RPMI7951 (cell line): Measurements from ENCODE around the gene CTCFL. TPM values are rescaled to one million over a fixed set of nuclear protein-coding genes. Genes with fewer than 3 reads are reported as not detected.
"Not testable (repeated sequence)": the region's sequence is repeated elsewhere in the genome, so short reads cannot be mapped to it uniquely, and the experiment has no call there.

ENCODE experiments used
- DNase-seq: peaks from one replicate; pipeline ENCODE4 v3.0.0-alpha.2; 2012; ENCODE audit warnings: low read depth
- total RNA-seq: library from RNA; depleted of rRNA; stranded (reverse); fragments of >200 nt; shearing (Covaris generic); gene quantifications from 2 replicates; pipeline ENCODE4 v1.2.3, GENCODE V29; 2014

Gene CTCFL
- total RNA-seq, 1 experiment from 2014 or later: not detected

GRCh38 chr20:57508831-57509230 lies 16.1 kb downstream of the CTCFL start:
- no peak for DNase-seq

GRCh38 chr20:57508381-57508780 lies 16.6 kb downstream of the CTCFL start:
- no peak for DNase-seq

- DNase-seq: peak; percentile 88
Measured at GRCh38 chr20:57507477-57507876, 17.5 kb downstream of the CTCFL start.

GRCh38 chr20:57505979-57506378 lies 19.0 kb downstream of the CTCFL start:
- DNase-seq: peak; percentile 45

- no peak for DNase-seq
Measured at GRCh38 chr20:57504411-57504810, 20.5 kb downstream of the CTCFL start.

GRCh38 chr20:57503035-57503658 lies 21.8 kb downstream of the CTCFL start:
- no peak for DNase-seq

GRCh38 chr20:57502336-57502700 lies 22.6 kb downstream of the CTCFL start:
- no peak for DNase-seq

GRCh38 chr20:57501461-57502335 lies 23.2 kb downstream of the CTCFL start:
- peak; percentile 81 for DNase-seq

- no peak for DNase-seq
Measured at GRCh38 chr20:57500962-57501361, 24.0 kb downstream of the CTCFL start.

- DNase-seq: no peak
Measured at GRCh38 chr20:57500235-57500634, 24.7 kb downstream of the CTCFL start.

GRCh38 chr20:57499676-57500075 lies 25.3 kb downstream of the CTCFL start:
- DNase-seq: no peak

GRCh38 chr20:57498425-57499400 lies 26.2 kb downstream of the CTCFL start:
- peak; percentile 58 for DNase-seq

- no peak for DNase-seq
Measured at GRCh38 chr20:57496592-57496991, 28.3 kb downstream of the CTCFL start.

GRCh38 chr20:57495978-57496377 lies 29.0 kb downstream of the CTCFL start:
- DNase-seq: no peak

- DNase-seq: no peak
Measured at GRCh38 chr20:57493091-57493615, 31.8 kb downstream of the CTCFL start.

GRCh38 chr20:57491373-57491772 lies 33.6 kb downstream of the CTCFL start:
- no peak for DNase-seq

GRCh38 chr20:57488277-57488676 lies 36.7 kb downstream of the CTCFL start:
- not testable (repeated sequence) for DNase-seq

GRCh38 chr20:57485770-57486169 lies 39.2 kb downstream of the CTCFL start:
- no peak for DNase-seq

- no peak for DNase-seq
Measured at GRCh38 chr20:57484772-57485171, 40.2 kb downstream of the CTCFL start.

- no peak for DNase-seq
Measured at GRCh38 chr20:57483287-57484050, 41.5 kb downstream of the CTCFL start.

- no peak for DNase-seq
Measured at GRCh38 chr20:57482796-57483195, 42.1 kb downstream of the CTCFL start.
